H1 (cell line): ENCODE measurements around the gene ZC3HAV1. TPM values are rescaled to one million over a fixed set of nuclear protein-coding genes. Genes with fewer than 3 reads are reported as not detected.

Experiments
- EP300 ChIP-seq, 2 experiments: IDR thresholded peaks; 1 replicate in 1 of 2; 2 replicates in 1 of 2; pipeline ENCODE4 v1.6.1; 2011 to 2012; ENCODE audit warnings: low read depth in 2 of 2, low read length in 2 of 2, mild to moderate bottlenecking in 2 of 2, borderline replicate concordance in 1 of 2, inconsistent platforms in 1 of 2, moderate library complexity in 1 of 2
- HDAC6 ChIP-seq: IDR thresholded peaks from one replicate; pipeline ENCODE4 v1.7.1; 2012; ENCODE audit warnings: low read depth, mild to moderate bottlenecking, inconsistent platforms, low read length, moderate library complexity
- SIRT6 ChIP-seq: IDR thresholded peaks from one replicate; pipeline ENCODE4 v1.7.1; 2012; ENCODE audit warnings: low read length, inconsistent platforms
- polyA plus RNA-seq, 7 experiments: library from polyadenylated mRNA; depleted of rRNA in 3 of 7; stranded (reverse) in 5 of 7; unstranded in 2 of 7; fragments of >200 nt in 5 of 7; fragments of 200-250 nt in 2 of 7; gene quantifications; 1 replicate in 5 of 7; 2 replicates in 1 of 7; 4 replicates in 1 of 7; pipeline versions ENCODE4 v1.2.1 to v1.2.3, GENCODE V29; 2011 to 2013; ENCODE audit warnings: missing spikeins in 2 of 7, mixed read lengths in 2 of 7
- total RNA-seq: library from RNA; stranded (reverse); fragmentation: NEBNext Ultra II Directional; extraction: Animal tissue kit (Norgen Biotek cat#: 25700); gene quantifications from 2 replicates; pipeline ENCODE4 v1.2.1, GENCODE V29; 2021
- TF ChIP-seq, protein P1 (sequence below): fragments of 300-600 bp; sonication (generic); IDR thresholded peaks from 2 replicates; pipeline ENCODE4 v1.7.1; 2012; ENCODE audit warnings: low read length, moderate library complexity, mild to moderate bottlenecking, inconsistent platforms; ENCODE audit not compliant: insufficient replicate concordance
- TF ChIP-seq, protein P2 (sequence below): IDR thresholded peaks from 2 replicates; pipeline ENCODE4 v1.6.1; 2011; ENCODE audit warnings: low read length, improper control_type of control experiment

The ZC3HAV1 gene
- total and polyA plus RNA-seq, 2 of the 8 experiments (the other 6 are each of a cell fraction or from before 2014, with no cell fraction given) = 22.5 to 43.4 TPM

DNA sequence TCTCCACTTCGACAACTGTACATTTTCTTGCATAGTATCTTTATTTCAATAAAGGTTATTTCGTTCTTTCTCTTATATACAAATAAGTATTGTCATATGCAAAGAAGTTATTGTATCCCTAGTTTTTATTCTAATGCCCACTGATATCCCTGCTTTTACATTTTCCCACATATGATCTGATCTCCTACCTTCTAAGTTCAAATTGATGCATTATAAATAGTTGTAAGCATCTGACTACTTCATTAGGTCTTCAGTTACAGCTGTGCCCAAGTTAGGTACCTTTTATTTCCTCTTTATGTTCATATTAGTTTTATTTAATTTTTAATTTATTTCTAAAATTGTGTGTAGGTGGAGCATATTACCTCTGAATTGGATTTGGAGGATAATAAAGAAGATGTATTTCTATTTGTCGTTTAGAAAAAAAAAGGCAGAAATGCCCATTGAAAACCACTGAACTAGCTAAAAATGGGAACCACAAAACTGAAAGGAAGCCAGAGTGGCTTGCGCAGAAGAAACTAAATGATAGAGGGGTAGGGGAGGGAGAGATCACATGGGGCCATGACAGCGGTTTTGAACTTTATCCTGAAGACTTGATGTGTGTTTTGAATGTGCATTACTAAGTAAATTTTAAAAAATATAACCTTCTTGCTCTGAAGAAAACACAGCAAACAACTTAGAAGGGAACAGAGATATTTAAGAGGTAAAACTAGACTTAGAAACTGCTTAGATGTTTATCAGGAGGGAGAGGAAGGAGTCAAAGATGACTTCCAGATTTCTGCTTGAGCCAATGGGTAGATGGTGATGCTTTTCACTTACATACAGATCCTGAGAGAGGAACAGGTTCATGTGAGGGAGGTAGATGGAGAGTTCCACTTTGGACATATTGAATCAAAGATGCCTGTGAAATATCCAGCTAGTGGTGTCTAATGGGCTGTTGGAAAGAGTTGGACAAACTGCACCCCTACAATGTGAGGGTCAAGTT, 64.4 kb downstream of the ZC3HAV1 start (continued):
- TF ChIP-seq, protein P1, sequence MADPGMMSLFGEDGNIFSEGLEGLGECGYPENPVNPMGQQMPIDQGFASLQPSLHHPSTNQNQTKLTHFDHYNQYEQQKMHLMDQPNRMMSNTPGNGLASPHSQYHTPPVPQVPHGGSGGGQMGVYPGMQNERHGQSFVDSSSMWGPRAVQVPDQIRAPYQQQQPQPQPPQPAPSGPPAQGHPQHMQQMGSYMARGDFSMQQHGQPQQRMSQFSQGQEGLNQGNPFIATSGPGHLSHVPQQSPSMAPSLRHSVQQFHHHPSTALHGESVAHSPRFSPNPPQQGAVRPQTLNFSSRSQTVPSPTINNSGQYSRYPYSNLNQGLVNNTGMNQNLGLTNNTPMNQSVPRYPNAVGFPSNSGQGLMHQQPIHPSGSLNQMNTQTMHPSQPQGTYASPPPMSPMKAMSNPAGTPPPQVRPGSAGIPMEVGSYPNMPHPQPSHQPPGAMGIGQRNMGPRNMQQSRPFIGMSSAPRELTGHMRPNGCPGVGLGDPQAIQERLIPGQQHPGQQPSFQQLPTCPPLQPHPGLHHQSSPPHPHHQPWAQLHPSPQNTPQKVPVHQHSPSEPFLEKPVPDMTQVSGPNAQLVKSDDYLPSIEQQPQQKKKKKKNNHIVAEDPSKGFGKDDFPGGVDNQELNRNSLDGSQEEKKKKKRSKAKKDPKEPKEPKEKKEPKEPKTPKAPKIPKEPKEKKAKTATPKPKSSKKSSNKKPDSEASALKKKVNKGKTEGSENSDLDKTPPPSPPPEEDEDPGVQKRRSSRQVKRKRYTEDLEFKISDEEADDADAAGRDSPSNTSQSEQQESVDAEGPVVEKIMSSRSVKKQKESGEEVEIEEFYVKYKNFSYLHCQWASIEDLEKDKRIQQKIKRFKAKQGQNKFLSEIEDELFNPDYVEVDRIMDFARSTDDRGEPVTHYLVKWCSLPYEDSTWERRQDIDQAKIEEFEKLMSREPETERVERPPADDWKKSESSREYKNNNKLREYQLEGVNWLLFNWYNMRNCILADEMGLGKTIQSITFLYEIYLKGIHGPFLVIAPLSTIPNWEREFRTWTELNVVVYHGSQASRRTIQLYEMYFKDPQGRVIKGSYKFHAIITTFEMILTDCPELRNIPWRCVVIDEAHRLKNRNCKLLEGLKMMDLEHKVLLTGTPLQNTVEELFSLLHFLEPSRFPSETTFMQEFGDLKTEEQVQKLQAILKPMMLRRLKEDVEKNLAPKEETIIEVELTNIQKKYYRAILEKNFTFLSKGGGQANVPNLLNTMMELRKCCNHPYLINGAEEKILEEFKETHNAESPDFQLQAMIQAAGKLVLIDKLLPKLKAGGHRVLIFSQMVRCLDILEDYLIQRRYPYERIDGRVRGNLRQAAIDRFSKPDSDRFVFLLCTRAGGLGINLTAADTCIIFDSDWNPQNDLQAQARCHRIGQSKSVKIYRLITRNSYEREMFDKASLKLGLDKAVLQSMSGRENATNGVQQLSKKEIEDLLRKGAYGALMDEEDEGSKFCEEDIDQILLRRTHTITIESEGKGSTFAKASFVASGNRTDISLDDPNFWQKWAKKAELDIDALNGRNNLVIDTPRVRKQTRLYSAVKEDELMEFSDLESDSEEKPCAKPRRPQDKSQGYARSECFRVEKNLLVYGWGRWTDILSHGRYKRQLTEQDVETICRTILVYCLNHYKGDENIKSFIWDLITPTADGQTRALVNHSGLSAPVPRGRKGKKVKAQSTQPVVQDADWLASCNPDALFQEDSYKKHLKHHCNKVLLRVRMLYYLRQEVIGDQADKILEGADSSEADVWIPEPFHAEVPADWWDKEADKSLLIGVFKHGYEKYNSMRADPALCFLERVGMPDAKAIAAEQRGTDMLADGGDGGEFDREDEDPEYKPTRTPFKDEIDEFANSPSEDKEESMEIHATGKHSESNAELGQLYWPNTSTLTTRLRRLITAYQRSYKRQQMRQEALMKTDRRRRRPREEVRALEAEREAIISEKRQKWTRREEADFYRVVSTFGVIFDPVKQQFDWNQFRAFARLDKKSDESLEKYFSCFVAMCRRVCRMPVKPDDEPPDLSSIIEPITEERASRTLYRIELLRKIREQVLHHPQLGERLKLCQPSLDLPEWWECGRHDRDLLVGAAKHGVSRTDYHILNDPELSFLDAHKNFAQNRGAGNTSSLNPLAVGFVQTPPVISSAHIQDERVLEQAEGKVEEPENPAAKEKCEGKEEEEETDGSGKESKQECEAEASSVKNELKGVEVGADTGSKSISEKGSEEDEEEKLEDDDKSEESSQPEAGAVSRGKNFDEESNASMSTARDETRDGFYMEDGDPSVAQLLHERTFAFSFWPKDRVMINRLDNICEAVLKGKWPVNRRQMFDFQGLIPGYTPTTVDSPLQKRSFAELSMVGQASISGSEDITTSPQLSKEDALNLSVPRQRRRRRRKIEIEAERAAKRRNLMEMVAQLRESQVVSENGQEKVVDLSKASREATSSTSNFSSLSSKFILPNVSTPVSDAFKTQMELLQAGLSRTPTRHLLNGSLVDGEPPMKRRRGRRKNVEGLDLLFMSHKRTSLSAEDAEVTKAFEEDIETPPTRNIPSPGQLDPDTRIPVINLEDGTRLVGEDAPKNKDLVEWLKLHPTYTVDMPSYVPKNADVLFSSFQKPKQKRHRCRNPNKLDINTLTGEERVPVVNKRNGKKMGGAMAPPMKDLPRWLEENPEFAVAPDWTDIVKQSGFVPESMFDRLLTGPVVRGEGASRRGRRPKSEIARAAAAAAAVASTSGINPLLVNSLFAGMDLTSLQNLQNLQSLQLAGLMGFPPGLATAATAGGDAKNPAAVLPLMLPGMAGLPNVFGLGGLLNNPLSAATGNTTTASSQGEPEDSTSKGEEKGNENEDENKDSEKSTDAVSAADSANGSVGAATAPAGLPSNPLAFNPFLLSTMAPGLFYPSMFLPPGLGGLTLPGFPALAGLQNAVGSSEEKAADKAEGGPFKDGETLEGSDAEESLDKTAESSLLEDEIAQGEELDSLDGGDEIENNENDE = no peak
- TF ChIP-seq, protein P2, sequence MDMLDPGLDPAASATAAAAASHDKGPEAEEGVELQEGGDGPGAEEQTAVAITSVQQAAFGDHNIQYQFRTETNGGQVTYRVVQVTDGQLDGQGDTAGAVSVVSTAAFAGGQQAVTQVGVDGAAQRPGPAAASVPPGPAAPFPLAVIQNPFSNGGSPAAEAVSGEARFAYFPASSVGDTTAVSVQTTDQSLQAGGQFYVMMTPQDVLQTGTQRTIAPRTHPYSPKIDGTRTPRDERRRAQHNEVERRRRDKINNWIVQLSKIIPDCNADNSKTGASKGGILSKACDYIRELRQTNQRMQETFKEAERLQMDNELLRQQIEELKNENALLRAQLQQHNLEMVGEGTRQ = no peak
- no peak for TF ChIP-seq HDAC6
- no peak for TF ChIP-seq SIRT6
- no peak for TF ChIP-seq EP300 (IDR thresholded peaks at IDR 0.05; ENCODE audit: borderline replicate concordance in 1 of 2, low read depth in 2 of 2, low read length in 2 of 2)
